GM12878 (cell line): Measurements from ENCODE around the gene FBXL7. TPM values are rescaled to one million over a fixed set of nuclear protein-coding genes. Genes with fewer than 3 reads are reported as not detected.

Experiments used
- ATAC-seq: fragments of 200-7000 bp; cut with Tn5 transposase; 3 replicates; pipeline ENCODE4 v1.9.1; 2020; ENCODE audit warnings: mild to moderate bottlenecking, moderate library complexity
- BruUV-seq: library from RNA; stranded (reverse); fragments of 400-500 nt; replicated peaks from 2 replicates; lab custom pipeline; 2021; lab: Mats Ljungman, UMichigan
- CTCF ChIA-PET: fragments of 300-600 bp; sonication (Branson Sonifier 250); formaldehyde crosslinking; extraction: SDS; loops from one replicate; lab custom pipeline; 2021; ENCODE audit warnings: inconsistent platforms; lab: Yijun Ruan, JAX
- POLR2A ChIA-PET: fragments of 350-600 bp; formaldehyde crosslinking; extraction: SDS; loops from one replicate; lab custom pipeline; 2021; ENCODE audit warnings: inconsistent platforms; lab: Charles Lee
- RAD21 ChIA-PET: fragments of 300-600 bp; sonication (Branson Sonifier 250); formaldehyde crosslinking; loops from one replicate; lab custom pipeline; 2023; ENCODE audit warnings: antibody characterized with exemption; ENCODE audit not compliant: unreplicated experiment; lab: Charles Lee
- SMC1A ChIA-PET: fragments of 300-600 bp; sonication (Branson Sonifier 250); formaldehyde crosslinking; loops from one replicate; lab custom pipeline; 2023; ENCODE audit not compliant: unreplicated experiment, uncharacterized antibody; lab: Charles Lee
- DNase-seq: peaks from one replicate; pipeline ENCODE4 v3.0.0-alpha.2; 2011; ENCODE audit warnings: low read depth, low spot score
- FAIRE-seq: peaks from 3 replicates; lab custom pipeline; 2011; peaks lifted over from hg19 to GRCh38; lab: Jason Lieb, UNC
- H2AFZ ChIP-seq: 2 replicates; pipeline ENCODE4 v1.6.0; 2011; ENCODE audit warnings: low read depth, low read length, control low read depth; ENCODE audit not compliant: control insufficient read depth
- H3K27ac ChIP-seq: 2 replicates; pipeline ENCODE4 v1.5.1; 2011; ENCODE audit warnings: control low read depth; ENCODE audit not compliant: control insufficient read depth, insufficient read depth
- H3K27me3 ChIP-seq, 2 experiments: replicated peaks in 1 of 2; 2 replicates each; pipeline versions ENCODE4 v1.6.0 to v1.6.1; 2011; ENCODE audit warnings: low read length in 1 of 2; ENCODE audit not compliant: control insufficient read depth in 2 of 2, insufficient read depth in 2 of 2
- H3K36me3 ChIP-seq, 2 experiments: 2 replicates each; pipeline ENCODE4 v1.5.1; 2011; ENCODE audit warnings: low read length in 1 of 2; ENCODE audit not compliant: control insufficient read depth in 2 of 2, insufficient read depth in 2 of 2
- H3K4me1 ChIP-seq: 2 replicates; pipeline ENCODE4 v1.6.1; 2011; ENCODE audit warnings: mild to moderate bottlenecking, low read length, moderate library complexity, mixed read lengths; ENCODE audit not compliant: control insufficient read depth, insufficient read depth
- H3K4me2 ChIP-seq: 2 replicates; pipeline ENCODE4 v1.6.0; 2011; ENCODE audit warnings: control low read depth; ENCODE audit not compliant: control insufficient read depth, insufficient read depth
- H3K4me3 ChIP-seq: fragments of 200-600 bp; sonication (generic); 2 replicates; pipeline ENCODE4 v1.5.1; 2016
- H3K79me2 ChIP-seq: 2 replicates; pipeline ENCODE4 v1.6.0; 2011; ENCODE audit warnings: low read length; ENCODE audit not compliant: control insufficient read depth, insufficient read depth
- H3K9ac ChIP-seq: 2 replicates; pipeline ENCODE4 v1.8.0; 2011; ENCODE audit warnings: low read length, control low read depth, mixed read lengths; ENCODE audit not compliant: control insufficient read depth, insufficient read depth
- H3K9me3 ChIP-seq: replicated peaks from 3 replicates; pipeline ENCODE4 v1.5.1; 2011; ENCODE audit warnings: mild to moderate bottlenecking, low read length; ENCODE audit not compliant: control insufficient read depth, insufficient read depth
- H4K20me1 ChIP-seq: 2 replicates; pipeline ENCODE4 v1.6.0; 2011; ENCODE audit not compliant: control insufficient read depth, insufficient read depth
- ASH2L ChIP-seq: fragments of 300-600, 200-600 bp; sonication (generic); IDR thresholded peaks from 2 replicates; pipeline ENCODE4 v1.6.1; 2017; ENCODE audit warnings: low read depth, mild to moderate bottlenecking, borderline replicate concordance
- BHLHE40 ChIP-seq, 2 experiments: fragments of 450-650 bp in 1 of 2; IDR thresholded peaks; 2 replicates each; pipeline ENCODE4 v1.6.1; 2011 to 2017; ENCODE audit warnings: low read depth in 2 of 2, borderline replicate concordance in 1 of 2, improper control_type of control experiment in 1 of 2, low read length in 1 of 2, mild to moderate bottlenecking in 1 of 2
- EED ChIP-seq: sonication (generic); IDR thresholded peaks from 2 replicates; pipeline ENCODE4 v1.6.1; 2016; ENCODE audit warnings: antibody characterized with exemption, low read depth
- EGR1 ChIP-seq, 2 experiments: IDR thresholded peaks; 1 replicate in 1 of 2; 2 replicates in 1 of 2; pipeline ENCODE4 v1.6.1; 2011 to 2012; ENCODE audit warnings: low read depth in 2 of 2, low read length in 2 of 2, borderline replicate concordance in 1 of 2, mild to moderate bottlenecking in 1 of 2, moderate library complexity in 1 of 2
- ESRRA ChIP-seq: IDR thresholded peaks from 2 replicates; pipeline ENCODE4 v1.6.1; 2012; ENCODE audit warnings: mild to moderate bottlenecking, low read length, improper control_type of control experiment
- ETV6 ChIP-seq, 2 experiments: fragments of 450-650 bp in 1 of 2; IDR thresholded peaks in 1 of 2; conservative IDR thresholded peaks in 1 of 2; 2 replicates each; pipeline ENCODE4 v1.6.1; 2014; ENCODE audit warnings: antibody characterized with exemption in 1 of 2, borderline replicate concordance in 1 of 2, low read depth in 1 of 2, mild to moderate bottlenecking in 1 of 2, moderate library complexity in 1 of 2
- KDM1A ChIP-seq: fragments of 200-600 bp; sonication (generic); IDR thresholded peaks from 2 replicates; pipeline ENCODE4 v1.6.1; 2016; ENCODE audit warnings: borderline replicate concordance
- KLF5 ChIP-seq: fragments of 450-650 bp; IDR thresholded peaks from 2 replicates; pipeline ENCODE4 v1.6.1; 2014; ENCODE audit warnings: mild to moderate bottlenecking; ENCODE audit not compliant: partially characterized antibody
- MTA2 ChIP-seq: fragments of 450-650 bp; IDR thresholded peaks from 2 replicates; pipeline ENCODE4 v1.6.1; 2016; ENCODE audit warnings: low read depth, mild to moderate bottlenecking, moderate library complexity
- MYB ChIP-seq: fragments of 150-350 bp; IDR thresholded peaks from 2 replicates; pipeline ENCODE4 v1.6.1; 2014; ENCODE audit warnings: mild to moderate bottlenecking, low read depth, low read length, borderline replicate concordance
- NBN ChIP-seq: fragments of 450-650 bp; IDR thresholded peaks from 2 replicates; pipeline ENCODE4 v1.6.1; 2016
- NFXL1 ChIP-seq: fragments of 450-650 bp; IDR thresholded peaks from 2 replicates; pipeline ENCODE4 v1.6.1; 2017; ENCODE audit warnings: antibody characterized with exemption, mild to moderate bottlenecking, borderline replicate concordance
- NFYB ChIP-seq: IDR thresholded peaks from 2 replicates; pipeline ENCODE4 v1.6.1; 2011; ENCODE audit warnings: low read depth, mild to moderate bottlenecking, low read length, improper control_type of control experiment, moderate library complexity; ENCODE audit not compliant: insufficient read depth
- SP1 ChIP-seq: IDR thresholded peaks from one replicate; pipeline ENCODE4 v1.6.1; 2011; ENCODE audit warnings: low read depth, low read length
- ZNF24 ChIP-seq: fragments of 450-650 bp; IDR thresholded peaks from 2 replicates; pipeline ENCODE4 v1.6.1; 2017; ENCODE audit warnings: antibody characterized with exemption, mild to moderate bottlenecking
- ZNF622 ChIP-seq: fragments of 450-650 bp; IDR thresholded peaks from 2 replicates; pipeline ENCODE4 v1.6.1; 2017; ENCODE audit warnings: mild to moderate bottlenecking, inconsistent platforms
- WGBS: methylation state at CpG from one replicate; pipeline ENCODE4 v1.1.6; 2016; ENCODE audit warnings: low lambda C conversion rate; ENCODE audit not compliant: insufficient replicate concordance, insufficient coverage; ENCODE audit errors: missing lambda C conversion rate; 5-methylcytosine and 5-hydroxymethylcytosine counted together
- in situ Hi-C: fragments of 300-500 bp; cut with MboI; formaldehyde crosslinking; loops from 9 replicates; pipeline ENCODE4 v1.14.3; 2018; ENCODE audit warnings: mixed read lengths
- intact Hi-C: fragments of 100-400 bp; cut with micrococcal nuclease; formaldehyde crosslinking; loops from one replicate; pipeline ENCODE4 v1.14.2; 2022; ENCODE audit not compliant: unreplicated experiment
- polyA plus RNA-seq, 11 experiments: library from polyadenylated mRNA; depleted of rRNA in 4 of 11; unstranded in 6 of 11; stranded (reverse) in 5 of 11; fragments of >200 nt; fragmentation: Nextera tagmentation in 4 of 11; fragmentation: Illumina TruSeq in 1 of 11; extraction: Ambion mirVana in 4 of 11; extraction: Trizol in 1 of 11; gene quantifications; 1 replicate in 1 of 11; 2 replicates in 10 of 11; pipeline versions ENCODE4 v1.2.1 to v1.2.3, GENCODE V29; 2011 to 2016; ENCODE audit warnings: inconsistent platforms in 2 of 11, missing spikeins in 2 of 11, low read depth in 1 of 11
- total RNA-seq, 4 experiments: library from RNA; depleted of rRNA in 3 of 4; stranded (reverse); fragments of >200 nt in 3 of 4; fragmentation: Illumina TruSeq in 1 of 4; extraction: Trizol in 1 of 4; gene quantifications; 2 replicates each; pipeline versions ENCODE4 v1.2.1 to v1.2.3, GENCODE V29; 2013 to 2021
- TF ChIP-seq, protein P1 (sequence below): IDR thresholded peaks from 2 replicates; pipeline ENCODE4 v1.6.1; 2011; ENCODE audit warnings: low read depth, low read length, improper control_type of control experiment, borderline replicate concordance
- TF ChIP-seq, protein P2 (sequence below): IDR thresholded peaks from 2 replicates; pipeline ENCODE4 v1.6.1; 2011; ENCODE audit warnings: mild to moderate bottlenecking, low read depth, low read length, moderate library complexity; ENCODE audit not compliant: insufficient replicate concordance

Gene FBXL7
- total and polyA plus RNA-seq, 10 of the 15 experiments (the other 5 are each of a cell fraction or from before 2014, with no cell fraction given), result 0.03 to 0.44 (median 0.16) TPM

GRCh38 chr5:15957124-15957523 lies 457.1 kb downstream of the FBXL7 start (continued):
- TF ChIP-seq MTA2, result no peak
- no peak for TF ChIP-seq BHLHE40 (IDR thresholded peaks at IDR 0.05; ENCODE audit: borderline replicate concordance in 1 of 2, low read depth in 2 of 2, low read length in 1 of 2)
- TF ChIP-seq, protein P1, sequence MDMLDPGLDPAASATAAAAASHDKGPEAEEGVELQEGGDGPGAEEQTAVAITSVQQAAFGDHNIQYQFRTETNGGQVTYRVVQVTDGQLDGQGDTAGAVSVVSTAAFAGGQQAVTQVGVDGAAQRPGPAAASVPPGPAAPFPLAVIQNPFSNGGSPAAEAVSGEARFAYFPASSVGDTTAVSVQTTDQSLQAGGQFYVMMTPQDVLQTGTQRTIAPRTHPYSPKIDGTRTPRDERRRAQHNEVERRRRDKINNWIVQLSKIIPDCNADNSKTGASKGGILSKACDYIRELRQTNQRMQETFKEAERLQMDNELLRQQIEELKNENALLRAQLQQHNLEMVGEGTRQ, result no peak
- TF ChIP-seq KLF5, result no peak

DNA sequence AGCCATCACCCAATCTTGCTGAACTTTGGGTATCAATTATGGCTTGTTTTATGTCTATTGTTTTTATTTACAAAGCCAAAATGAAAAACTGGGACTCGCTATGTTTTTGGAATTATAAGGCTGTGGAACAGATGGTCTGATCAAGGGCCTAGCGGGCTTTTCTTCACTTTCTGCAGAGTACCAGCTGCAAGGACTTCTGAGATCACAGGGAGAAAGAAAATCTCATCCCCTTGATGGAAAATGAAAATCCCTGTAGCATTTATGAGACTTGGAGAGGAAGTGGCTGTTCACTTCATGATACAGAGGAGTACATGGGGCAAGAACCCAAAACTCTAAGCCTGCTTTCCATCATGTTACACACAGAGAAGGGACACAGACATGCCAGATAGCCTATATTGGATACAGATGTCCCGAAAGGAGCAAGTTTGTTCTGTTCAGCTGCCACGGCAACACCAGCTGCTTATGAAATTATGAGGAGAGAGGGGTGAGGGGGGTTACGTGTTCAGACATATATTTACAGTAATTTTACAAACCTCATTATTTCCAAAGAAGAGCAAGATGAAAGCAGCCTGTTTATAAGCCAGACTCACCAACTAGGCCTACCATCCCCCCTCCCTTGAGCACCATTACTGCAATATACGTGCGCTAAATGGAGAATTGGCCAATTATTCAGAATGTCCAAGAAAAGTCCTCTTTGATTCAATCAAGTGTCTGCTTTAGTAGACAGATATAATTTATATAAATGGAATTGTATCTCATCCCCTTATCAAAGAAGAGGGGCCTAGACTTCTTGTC lies 459.6 kb downstream of the FBXL7 start:
- no peaks in the 10 kb centered on the region for H3K36me3 ChIP-seq
- RAD21 ChIA-PET, result no interaction called here
- no peak for FAIRE-seq
- H3K4me2 ChIP-seq, result no peak overlapping the region
- POLR2A ChIA-PET, result no interaction called here
- H3K79me2 ChIP-seq, result no peaks in the 10 kb centered on the region
- H3K4me3 ChIP-seq, result no peak overlapping the region
- SMC1A ChIA-PET, result no interaction called here
- TF ChIP-seq ZNF24 (no peak), NFYB (no peak), KDM1A (no peak), ETV6 (conservative IDR thresholded peaks at IDR 0.05 in 1 of 2, IDR thresholded peaks at IDR 0.05 in 1 of 2; ENCODE audit: borderline replicate concordance in 1 of 2, low read depth in 1 of 2) (no peak), EED (no peak), ZNF622 (no peak), NBN (no peak), MYB (no peak), SP1 (no peak), ASH2L (no peak), ESRRA (no peak), NFXL1 (no peak), EGR1 (IDR thresholded peaks at IDR 0.05; ENCODE audit: borderline replicate concordance in 1 of 2, low read depth in 2 of 2, low read length in 2 of 2) (no peak)
- TF ChIP-seq, protein P2, sequence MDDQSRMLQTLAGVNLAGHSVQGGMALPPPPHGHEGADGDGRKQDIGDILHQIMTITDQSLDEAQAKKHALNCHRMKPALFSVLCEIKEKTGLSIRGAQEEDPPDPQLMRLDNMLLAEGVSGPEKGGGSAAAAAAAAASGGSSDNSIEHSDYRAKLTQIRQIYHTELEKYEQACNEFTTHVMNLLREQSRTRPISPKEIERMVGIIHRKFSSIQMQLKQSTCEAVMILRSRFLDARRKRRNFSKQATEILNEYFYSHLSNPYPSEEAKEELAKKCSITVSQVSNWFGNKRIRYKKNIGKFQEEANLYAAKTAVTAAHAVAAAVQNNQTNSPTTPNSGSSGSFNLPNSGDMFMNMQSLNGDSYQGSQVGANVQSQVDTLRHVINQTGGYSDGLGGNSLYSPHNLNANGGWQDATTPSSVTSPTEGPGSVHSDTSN, result no peak
- TF ChIP-seq, all 136 proteins: peak for 0
- 44% methylated on average over 7 of the region's 7 CpGs for WGBS
- ATAC-seq (no peak), DNase-seq (no peak)
- Histone ChIP-seq H2AFZ (no peak overlapping the region), H3K4me1 (no peaks in the 10 kb centered on the region), H3K27me3 (no peaks in the 10 kb centered on the region), H3K27ac (no peak overlapping the region), H3K9ac (no peak overlapping the region), H3K9me3 (no peaks in the 10 kb centered on the region), H4K20me1 (no peaks in the 10 kb centered on the region)
- CTCF ChIA-PET, result no interaction called here
- no TSS peak for BruUV-seq
- in situ Hi-C loops, result no loop called here
- intact Hi-C loops, result no loop called here
